ENCODE results near the gene SBK2.

DNA sequence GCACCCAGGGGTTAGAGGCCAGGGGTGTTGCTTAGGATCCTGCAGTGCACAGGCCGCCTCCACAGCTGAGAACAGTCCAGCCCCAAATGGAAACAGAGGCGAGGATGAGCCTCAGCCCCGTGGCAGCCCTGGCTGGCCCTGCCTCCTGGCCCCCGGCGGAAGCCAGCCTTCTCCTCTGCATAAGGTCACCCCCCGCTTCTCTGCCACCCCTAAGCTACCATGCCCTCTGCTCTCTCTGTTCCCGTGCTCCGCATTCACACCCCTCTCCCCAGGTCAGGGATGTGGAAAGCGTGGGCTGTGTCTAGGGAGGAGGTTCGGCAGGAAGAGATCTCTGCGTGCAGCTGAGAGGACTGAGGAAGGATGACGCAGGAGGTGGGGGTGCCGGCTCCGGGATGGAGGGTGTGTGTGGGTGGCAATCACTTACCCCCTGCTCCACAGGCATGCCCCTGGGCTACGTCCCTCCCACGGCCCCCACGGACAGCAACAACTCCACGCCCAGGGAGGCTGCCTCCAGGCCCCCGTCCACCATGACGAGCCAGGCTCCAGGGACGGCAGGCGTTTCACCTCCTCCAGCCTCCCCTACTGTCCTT is 42.7 kb downstream of the SBK2 start:
- TF ChIP-seq EP300 (IDR thresholded peaks at IDR 0.05; ENCODE audit: borderline replicate concordance), result no peak
- TF ChIP-seq CEBPB (IDR thresholded peaks at IDR 0.05), result no peak
- TF ChIP-seq, protein P1, sequence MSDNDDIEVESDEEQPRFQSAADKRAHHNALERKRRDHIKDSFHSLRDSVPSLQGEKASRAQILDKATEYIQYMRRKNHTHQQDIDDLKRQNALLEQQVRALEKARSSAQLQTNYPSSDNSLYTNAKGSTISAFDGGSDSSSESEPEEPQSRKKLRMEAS (IDR thresholded peaks at IDR 0.05), result no peak
- TF ChIP-seq, protein P2, sequence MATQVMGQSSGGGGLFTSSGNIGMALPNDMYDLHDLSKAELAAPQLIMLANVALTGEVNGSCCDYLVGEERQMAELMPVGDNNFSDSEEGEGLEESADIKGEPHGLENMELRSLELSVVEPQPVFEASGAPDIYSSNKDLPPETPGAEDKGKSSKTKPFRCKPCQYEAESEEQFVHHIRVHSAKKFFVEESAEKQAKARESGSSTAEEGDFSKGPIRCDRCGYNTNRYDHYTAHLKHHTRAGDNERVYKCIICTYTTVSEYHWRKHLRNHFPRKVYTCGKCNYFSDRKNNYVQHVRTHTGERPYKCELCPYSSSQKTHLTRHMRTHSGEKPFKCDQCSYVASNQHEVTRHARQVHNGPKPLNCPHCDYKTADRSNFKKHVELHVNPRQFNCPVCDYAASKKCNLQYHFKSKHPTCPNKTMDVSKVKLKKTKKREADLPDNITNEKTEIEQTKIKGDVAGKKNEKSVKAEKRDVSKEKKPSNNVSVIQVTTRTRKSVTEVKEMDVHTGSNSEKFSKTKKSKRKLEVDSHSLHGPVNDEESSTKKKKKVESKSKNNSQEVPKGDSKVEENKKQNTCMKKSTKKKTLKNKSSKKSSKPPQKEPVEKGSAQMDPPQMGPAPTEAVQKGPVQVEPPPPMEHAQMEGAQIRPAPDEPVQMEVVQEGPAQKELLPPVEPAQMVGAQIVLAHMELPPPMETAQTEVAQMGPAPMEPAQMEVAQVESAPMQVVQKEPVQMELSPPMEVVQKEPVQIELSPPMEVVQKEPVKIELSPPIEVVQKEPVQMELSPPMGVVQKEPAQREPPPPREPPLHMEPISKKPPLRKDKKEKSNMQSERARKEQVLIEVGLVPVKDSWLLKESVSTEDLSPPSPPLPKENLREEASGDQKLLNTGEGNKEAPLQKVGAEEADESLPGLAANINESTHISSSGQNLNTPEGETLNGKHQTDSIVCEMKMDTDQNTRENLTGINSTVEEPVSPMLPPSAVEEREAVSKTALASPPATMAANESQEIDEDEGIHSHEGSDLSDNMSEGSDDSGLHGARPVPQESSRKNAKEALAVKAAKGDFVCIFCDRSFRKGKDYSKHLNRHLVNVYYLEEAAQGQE (IDR thresholded peaks at IDR 0.05; ENCODE audit: low read depth), result no peak

All from Ishikawa (cell line).